CD4-positive, alpha-beta T cell (primary cell): ENCODE data around the gene CTIF. TPM values are rescaled to one million over a fixed set of nuclear protein-coding genes. Genes with fewer than 3 reads are reported as not detected.

Experiments
- ATAC-seq: fragments of 200-7000 bp; cut with Tn5 transposase; one replicate; pipeline ENCODE4 v1.10.0; 2022; ENCODE audit warnings: mild to moderate bottlenecking; ENCODE audit not compliant: poor library complexity
- CTCF ChIA-PET: fragments of 350-600 bp; sonication (Branson Sonifier 250); formaldehyde crosslinking; loops from one replicate; lab custom pipeline; 2021; ENCODE audit warnings: antibody characterized with exemption, inconsistent platforms; lab: Charles Lee
- POLR2A ChIA-PET: fragments of 350-600 bp; sonication (Branson Sonifier 250); formaldehyde crosslinking; loops from one replicate; lab custom pipeline; 2021; ENCODE audit warnings: antibody characterized with exemption, inconsistent platforms; lab: Charles Lee
- DNase-seq, 14 experiments: peaks; one replicate each; pipeline ENCODE4 v3.0.0-alpha.2; 2013 to 2020; ENCODE audit warnings: mixed read lengths in 2 of 14
- H3K27ac ChIP-seq, 2 donors: one replicate each; pipeline versions ENCODE4 v1.5.1 to v1.7.0; 2013; ENCODE audit warnings: low read length in 2 of 2, low read depth in 1 of 2, mild to moderate bottlenecking in 1 of 2
- H3K27me3 ChIP-seq, 2 experiments: 1 replicate in 1 of 2; 2 replicates in 1 of 2; pipeline versions ENCODE4 v1.6.1 to v1.7.0; 2013; ENCODE audit warnings: low read length in 2 of 2, control low read depth in 1 of 2, mild to moderate bottlenecking in 1 of 2, moderate library complexity in 1 of 2; ENCODE audit not compliant: insufficient read depth in 2 of 2, control insufficient read depth in 1 of 2
- H3K36me3 ChIP-seq: one replicate; pipeline ENCODE4 v1.6.1; 2013; ENCODE audit warnings: low read length, control low read depth; ENCODE audit not compliant: insufficient read depth
- H3K4me1 ChIP-seq: one replicate; pipeline ENCODE4 v1.6.1; 2013; ENCODE audit warnings: low read length, control low read depth; ENCODE audit not compliant: insufficient read depth
- H3K4me3 ChIP-seq: one replicate; pipeline ENCODE4 v1.5.1; 2013; ENCODE audit warnings: mild to moderate bottlenecking, low read length, moderate library complexity
- H3K9me3 ChIP-seq, 2 experiments: 1 replicate in 1 of 2; 2 replicates in 1 of 2; pipeline versions ENCODE4 v1.6.1 to v1.7.0; 2013; ENCODE audit warnings: low read length in 2 of 2, mild to moderate bottlenecking in 2 of 2, control low read depth in 1 of 2, moderate library complexity in 1 of 2; ENCODE audit not compliant: control insufficient read depth in 1 of 2, insufficient read depth in 1 of 2
- H3K27ac Mint-ChIP-seq: one replicate; pipeline ENCODE4 v1.8.0; 2020; ENCODE audit warnings: mixed read lengths
- H3K27me3 Mint-ChIP-seq: one replicate; pipeline ENCODE4 v1.8.0; 2021; ENCODE audit warnings: mixed read lengths
- H3K36me3 Mint-ChIP-seq: one replicate; pipeline ENCODE4 v1.8.0; 2021; ENCODE audit warnings: low read depth, mixed read lengths
- H3K4me1 Mint-ChIP-seq: one replicate; pipeline ENCODE4 v1.8.0; 2021; ENCODE audit warnings: low read depth, mixed read lengths
- H3K4me3 Mint-ChIP-seq: one replicate; pipeline ENCODE4 v1.8.0; 2020; ENCODE audit warnings: mild to moderate bottlenecking, mixed read lengths
- H3K9me3 Mint-ChIP-seq: one replicate; pipeline ENCODE4 v1.8.0; 2020; ENCODE audit warnings: mixed read lengths
- intact Hi-C, 2 experiments: fragments of 100-400 bp; cut with DNase I in 1 of 2; cut with micrococcal nuclease in 1 of 2; formaldehyde crosslinking; loops; one replicate each; pipeline versions ENCODE4 v1.15.1 to v1.9.0; 2023 to 2025; cut with DNase I, micrococcal nuclease
- total RNA-seq, 174 experiments: library from RNA in 2 of 174; stranded (reverse) in 2 of 174; gene quantifications; one replicate each; pipeline ENCODE4 v1.2.3 and lab custom pipeline; 2021 to 2026
- TF ChIP-seq, protein P1 (sequence below): fragments of 200-600 bp; IDR thresholded peaks from one replicate; pipeline ENCODE4 v1.8.0; 2022; ENCODE audit warnings: antibody characterized with exemption, mild to moderate bottlenecking

CTIF gene
- total RNA-seq, 2 experiments from 2014 or later = 1.1 to 2.9 TPM

DNA sequence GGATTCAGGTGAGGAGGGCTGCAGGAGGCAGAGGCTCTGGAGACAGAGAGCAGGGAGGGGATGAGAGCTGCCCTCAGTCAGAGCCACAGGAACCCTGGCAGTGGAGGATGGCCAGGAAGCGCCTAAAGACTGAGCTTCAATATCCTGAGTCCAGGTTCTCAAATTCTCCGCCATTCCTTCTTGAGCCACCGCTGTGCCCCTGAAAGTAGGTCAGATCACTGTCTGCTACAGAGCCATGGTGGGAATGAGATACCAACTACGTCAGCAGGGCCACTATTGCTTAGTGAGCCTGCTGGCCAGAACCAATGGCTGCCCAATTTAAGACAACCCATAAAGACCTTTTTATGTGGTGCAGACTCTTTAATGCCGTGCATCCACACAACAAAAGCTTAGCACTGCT is 155.5 kb downstream of the CTIF start:
- CTCF ChIA-PET = no interaction called here

DNA sequence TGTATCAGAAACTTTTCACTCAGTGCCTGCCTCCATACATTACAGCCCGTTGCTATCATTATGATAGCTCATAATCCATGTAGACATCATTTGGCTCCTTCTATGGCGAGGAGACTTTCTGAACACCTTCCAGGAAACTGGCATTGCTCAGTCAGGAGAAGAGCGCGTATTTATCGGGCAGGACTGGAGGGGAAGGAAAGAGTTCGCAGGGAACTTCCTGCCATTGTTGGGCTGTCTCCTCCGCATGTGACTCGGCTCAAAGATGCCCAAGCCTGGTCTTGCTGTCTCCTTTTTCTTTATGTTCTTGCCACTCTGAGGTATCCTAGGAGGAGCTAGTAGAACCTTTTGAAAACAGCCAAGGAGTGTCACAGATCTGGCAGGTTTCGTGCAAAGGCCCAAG is 156.8 kb downstream of the CTIF start:
- no peaks in the 10 kb centered on the region for H3K27me3 Mint-ChIP-seq

More for the DNA sequence above, 155.5 kb downstream of the CTIF start:
- Histone ChIP-seq H3K4me1 (no peaks in the 10 kb centered on the region), H3K9me3 (no peaks in the 10 kb centered on the region), H3K36me3 (no peaks in the 10 kb centered on the region), H3K27me3 (no peaks in the 10 kb centered on the region), H3K27ac (no peak overlapping the region), H3K4me3 (no peak overlapping the region)
- H3K9me3 Mint-ChIP-seq = no peaks in the 10 kb centered on the region
- no peaks in the 10 kb centered on the region for H3K4me1 Mint-ChIP-seq
- H3K27me3 Mint-ChIP-seq = no peaks in the 10 kb centered on the region
- ATAC-seq = no peak
- no peaks in the 10 kb centered on the region for H3K36me3 Mint-ChIP-seq
- DNase-seq = no peak
- H3K4me3 Mint-ChIP-seq = no peak overlapping the region
- TF ChIP-seq, protein P1, sequence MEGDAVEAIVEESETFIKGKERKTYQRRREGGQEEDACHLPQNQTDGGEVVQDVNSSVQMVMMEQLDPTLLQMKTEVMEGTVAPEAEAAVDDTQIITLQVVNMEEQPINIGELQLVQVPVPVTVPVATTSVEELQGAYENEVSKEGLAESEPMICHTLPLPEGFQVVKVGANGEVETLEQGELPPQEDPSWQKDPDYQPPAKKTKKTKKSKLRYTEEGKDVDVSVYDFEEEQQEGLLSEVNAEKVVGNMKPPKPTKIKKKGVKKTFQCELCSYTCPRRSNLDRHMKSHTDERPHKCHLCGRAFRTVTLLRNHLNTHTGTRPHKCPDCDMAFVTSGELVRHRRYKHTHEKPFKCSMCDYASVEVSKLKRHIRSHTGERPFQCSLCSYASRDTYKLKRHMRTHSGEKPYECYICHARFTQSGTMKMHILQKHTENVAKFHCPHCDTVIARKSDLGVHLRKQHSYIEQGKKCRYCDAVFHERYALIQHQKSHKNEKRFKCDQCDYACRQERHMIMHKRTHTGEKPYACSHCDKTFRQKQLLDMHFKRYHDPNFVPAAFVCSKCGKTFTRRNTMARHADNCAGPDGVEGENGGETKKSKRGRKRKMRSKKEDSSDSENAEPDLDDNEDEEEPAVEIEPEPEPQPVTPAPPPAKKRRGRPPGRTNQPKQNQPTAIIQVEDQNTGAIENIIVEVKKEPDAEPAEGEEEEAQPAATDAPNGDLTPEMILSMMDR = no peak
- POLR2A ChIA-PET = no interaction called here
- H3K27ac Mint-ChIP-seq = no peak overlapping the region
- intact Hi-C loops = no loop called here

DNA sequence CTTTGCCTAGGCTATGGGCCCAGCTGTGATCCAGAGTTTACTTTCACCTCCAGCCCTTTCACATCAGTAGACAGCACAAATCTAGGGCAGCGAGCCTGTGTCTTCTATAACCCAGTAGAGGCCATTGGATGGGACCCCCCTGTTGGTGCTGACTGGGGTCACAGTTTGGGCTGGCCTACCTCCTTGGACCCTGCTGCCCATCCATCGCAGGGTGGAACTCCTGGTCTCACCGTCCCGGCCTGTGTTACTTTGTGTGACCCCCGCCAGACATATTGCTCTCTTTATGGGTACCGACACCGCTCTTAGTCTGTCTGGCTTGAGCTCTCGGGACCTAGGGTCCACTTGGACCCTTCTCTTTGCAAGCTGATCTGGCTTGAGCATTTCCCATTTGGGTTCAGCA is 157.4 kb downstream of the CTIF start:
- intact Hi-C loops = no loop called here
- Histone ChIP-seq H3K4me3 (no peak overlapping the region), H3K36me3 (no peaks in the 10 kb centered on the region), H3K27ac (no peak overlapping the region), H3K4me1 (no peaks in the 10 kb centered on the region), H3K27me3 (no peaks in the 10 kb centered on the region), H3K9me3 (no peaks in the 10 kb centered on the region)
- ATAC-seq (no peak), DNase-seq (no peak)
- Mint-ChIP-seq H3K4me1 (no peaks in the 10 kb centered on the region), H3K9me3 (no peaks in the 10 kb centered on the region), H3K27me3 (no peaks in the 10 kb centered on the region), H3K27ac (no peak overlapping the region), H3K36me3 (no peaks in the 10 kb centered on the region), H3K4me3 (no peak overlapping the region)
- ChIA-PET CTCF (no interaction called here), POLR2A (no interaction called here)
- TF ChIP-seq, protein P1 = no peak

More for the DNA sequence above, 156.8 kb downstream of the CTIF start:
- Mint-ChIP-seq H3K27ac (no peak overlapping the region), H3K4me1 (no peaks in the 10 kb centered on the region), H3K9me3 (no peaks in the 10 kb centered on the region), H3K36me3 (no peaks in the 10 kb centered on the region), H3K4me3 (no peak overlapping the region)
- H3K9me3 ChIP-seq = no peaks in the 10 kb centered on the region
- no peaks in the 10 kb centered on the region for H3K27me3 ChIP-seq
- H3K4me1 ChIP-seq = no peaks in the 10 kb centered on the region
- ChIA-PET CTCF (no interaction called here), POLR2A (no interaction called here)
- intact Hi-C loops = no loop called here
- no peak overlapping the region for H3K27ac ChIP-seq
- DNase-seq (no peak), ATAC-seq (no peak)
- TF ChIP-seq, protein P1 = no peak
- H3K4me3 ChIP-seq = no peak overlapping the region
- H3K36me3 ChIP-seq = no peaks in the 10 kb centered on the region
